ENCODE data around the gene GLB1L.

Gene GLB1L

GRCh38 chr2:219229305-219230058 lies 15.8 kb downstream of the GLB1L start, which contains the start of the genes ANKZF1 and ATG9A:
Gene ANKZF1 (plus strand): TSS chr2:219229806. CDS start chr2:219230258, 452 bp downstream.
Gene ATG9A (minus strand): TSS chr2:219229636. CDS start chr2:219228024, 1,612 bp downstream.
- in situ Hi-C loops (cut with MboI; ENCODE audit: low pct_unique_long_range_greater_than_20kb, low sequenced_read_pairs) = no loop called here
- peak; percentile 99 for DNase-seq

GRCh38 chr2:219228911-219229304 lies 16.3 kb downstream of the GLB1L start:
- in situ Hi-C loops (cut with MboI; ENCODE audit: low pct_unique_long_range_greater_than_20kb, low sequenced_read_pairs) = no loop called here
- no peak for DNase-seq

DNA sequence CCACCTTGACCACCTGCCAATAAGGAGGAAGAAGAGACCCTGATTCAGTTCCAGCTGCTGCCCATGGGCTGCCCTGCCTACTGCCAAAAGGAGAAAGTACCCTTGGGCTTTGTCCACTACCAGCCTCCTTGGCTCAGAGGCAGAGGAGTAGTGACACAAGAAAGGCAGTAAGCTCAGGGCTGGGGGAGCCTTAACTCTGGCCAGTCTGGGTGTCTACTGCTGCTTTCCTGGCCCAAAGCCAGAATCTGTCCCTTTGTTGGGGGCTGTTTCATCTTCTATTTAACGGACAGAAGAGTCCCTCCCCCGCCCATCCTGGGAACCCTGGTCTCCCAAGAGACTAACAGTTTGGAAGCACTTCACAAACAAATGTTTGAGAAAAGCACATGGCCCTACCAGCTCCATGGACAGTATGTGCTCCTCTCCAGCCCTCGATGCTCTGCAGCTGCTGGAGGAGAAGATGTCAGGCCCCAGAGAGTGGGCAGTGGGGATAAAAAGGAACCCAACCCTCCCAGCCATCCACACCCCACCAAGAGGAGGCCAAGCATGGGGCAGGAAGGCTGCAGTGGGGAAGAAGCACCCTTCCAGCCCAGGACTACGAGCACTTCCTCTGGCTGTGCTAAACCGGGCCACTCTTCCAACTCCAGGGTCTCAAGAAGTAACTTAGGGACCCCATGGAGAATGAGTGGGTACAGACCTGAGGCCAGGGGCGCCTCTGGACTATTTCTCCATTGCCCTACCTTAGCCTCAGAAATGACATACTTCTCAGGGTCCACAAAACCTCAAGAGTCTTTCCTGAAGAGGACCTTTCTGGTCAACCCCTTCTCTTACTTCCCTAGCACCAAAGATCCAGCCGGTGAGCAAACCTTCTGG lies 17.0 kb downstream of the GLB1L start:
- in situ Hi-C loops (cut with MboI; ENCODE audit: low pct_unique_long_range_greater_than_20kb, low sequenced_read_pairs) = no loop called here
- DNase-seq = peak; percentile 31

DNA sequence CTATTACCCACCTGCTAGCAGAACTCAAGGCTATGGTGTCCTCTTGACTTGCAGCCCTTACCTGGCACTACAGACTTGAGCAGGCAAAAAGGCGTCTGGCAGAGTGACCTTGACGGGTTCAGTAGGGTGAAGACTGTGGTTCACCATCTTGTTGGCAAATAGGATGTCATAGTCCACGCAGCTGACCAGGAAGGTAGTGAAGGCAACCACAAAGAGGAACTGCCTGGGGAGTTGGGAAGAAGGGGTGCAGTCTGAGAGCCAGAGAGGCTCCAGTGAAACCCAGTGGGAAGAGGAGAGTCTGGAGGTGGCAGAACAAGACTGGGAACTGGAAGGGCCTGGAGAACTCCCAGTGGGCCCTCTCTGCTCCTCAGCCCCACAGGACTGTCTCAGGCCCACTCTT lies 19.9 kb downstream of the GLB1L start:
- peak; percentile 61 for DNase-seq
- in situ Hi-C loops (cut with MboI; ENCODE audit: low pct_unique_long_range_greater_than_20kb, low sequenced_read_pairs) = no loop called here

DNA sequence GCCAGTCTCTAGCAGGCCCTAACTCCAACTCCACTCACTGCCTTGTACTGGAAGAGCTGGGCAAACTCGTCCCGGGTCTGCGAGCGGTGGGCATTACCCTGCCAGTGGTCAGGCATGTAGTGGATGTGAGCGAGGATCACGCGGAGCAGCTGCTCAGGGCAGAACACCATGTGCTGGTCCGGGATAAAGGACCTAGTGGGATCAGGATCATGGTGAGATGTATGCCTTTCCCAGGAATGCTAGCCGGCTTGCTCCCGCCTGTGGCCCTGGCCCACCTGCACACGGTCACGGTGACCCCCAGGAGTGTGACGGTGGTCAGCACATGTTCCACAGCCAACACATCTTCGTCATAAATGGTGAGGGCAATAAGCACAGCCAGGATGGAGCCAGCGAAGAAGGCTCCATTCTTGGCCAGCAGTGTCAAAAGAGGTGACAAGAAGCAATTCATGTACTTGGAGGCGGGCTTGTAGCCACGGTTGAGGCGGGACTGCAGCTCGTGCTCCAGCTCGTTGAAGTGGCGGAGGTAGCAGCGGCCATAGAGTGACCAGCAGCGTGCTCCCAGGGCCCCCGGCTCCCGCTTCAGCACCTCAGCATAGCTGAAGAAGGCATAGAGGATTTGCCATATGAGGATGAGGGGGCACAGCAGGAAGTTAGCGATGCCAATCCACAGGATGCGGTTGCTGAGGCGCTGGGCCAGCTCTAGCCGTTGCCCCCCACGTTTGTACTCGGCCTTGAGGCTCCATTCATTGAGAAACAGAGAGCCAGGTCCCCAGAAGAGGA lies 21.2 kb downstream of the GLB1L start:
- no peak for DNase-seq
- in situ Hi-C loops (cut with MboI; ENCODE audit: low pct_unique_long_range_greater_than_20kb, low sequenced_read_pairs) = no loop called here

GRCh38 chr2:219221957-219222518 lies 23.2 kb downstream of the GLB1L start:
- in situ Hi-C loops (cut with MboI; ENCODE audit: low pct_unique_long_range_greater_than_20kb, low sequenced_read_pairs) = no loop called here
- no peak for DNase-seq

DNA sequence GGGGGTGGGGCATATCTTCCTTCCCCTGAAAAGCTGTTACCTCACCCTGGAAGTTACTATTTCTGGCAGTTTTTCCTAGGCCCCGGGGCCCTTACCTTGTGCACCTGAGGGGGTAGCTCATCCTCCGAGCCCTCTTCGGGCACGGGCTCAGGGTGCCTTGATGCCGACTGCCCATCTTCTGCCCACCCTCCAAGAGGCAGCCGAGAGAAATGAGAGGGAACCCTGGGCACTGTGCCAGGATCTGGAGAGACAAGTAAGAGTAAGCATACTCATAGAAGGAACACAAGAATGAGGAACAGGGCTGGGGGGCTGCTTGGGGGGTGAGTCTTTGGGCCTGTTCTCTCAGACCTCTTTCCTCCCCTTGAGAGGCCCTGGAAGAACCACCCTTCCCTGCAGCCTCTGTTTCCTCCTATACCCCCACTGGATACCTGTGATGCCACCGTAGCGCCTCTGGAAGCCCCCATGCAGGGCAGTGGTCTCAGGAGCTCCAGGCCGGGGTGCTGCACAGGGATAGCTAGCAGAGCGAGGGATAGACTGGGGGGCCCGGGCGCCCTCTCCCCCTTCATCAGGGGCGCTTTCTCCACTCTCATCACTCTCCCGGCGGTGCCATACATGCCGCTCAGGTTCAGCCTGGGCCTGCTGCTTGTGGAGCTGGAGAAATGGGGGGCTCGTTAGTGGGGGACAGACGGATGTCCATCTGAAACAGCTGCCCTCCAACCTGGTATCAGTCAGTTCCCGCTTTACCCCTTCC lies 24.4 kb downstream of the GLB1L start:
- no peak for DNase-seq
- in situ Hi-C loops (cut with MboI; ENCODE audit: low pct_unique_long_range_greater_than_20kb, low sequenced_read_pairs) = no loop called here

DNA sequence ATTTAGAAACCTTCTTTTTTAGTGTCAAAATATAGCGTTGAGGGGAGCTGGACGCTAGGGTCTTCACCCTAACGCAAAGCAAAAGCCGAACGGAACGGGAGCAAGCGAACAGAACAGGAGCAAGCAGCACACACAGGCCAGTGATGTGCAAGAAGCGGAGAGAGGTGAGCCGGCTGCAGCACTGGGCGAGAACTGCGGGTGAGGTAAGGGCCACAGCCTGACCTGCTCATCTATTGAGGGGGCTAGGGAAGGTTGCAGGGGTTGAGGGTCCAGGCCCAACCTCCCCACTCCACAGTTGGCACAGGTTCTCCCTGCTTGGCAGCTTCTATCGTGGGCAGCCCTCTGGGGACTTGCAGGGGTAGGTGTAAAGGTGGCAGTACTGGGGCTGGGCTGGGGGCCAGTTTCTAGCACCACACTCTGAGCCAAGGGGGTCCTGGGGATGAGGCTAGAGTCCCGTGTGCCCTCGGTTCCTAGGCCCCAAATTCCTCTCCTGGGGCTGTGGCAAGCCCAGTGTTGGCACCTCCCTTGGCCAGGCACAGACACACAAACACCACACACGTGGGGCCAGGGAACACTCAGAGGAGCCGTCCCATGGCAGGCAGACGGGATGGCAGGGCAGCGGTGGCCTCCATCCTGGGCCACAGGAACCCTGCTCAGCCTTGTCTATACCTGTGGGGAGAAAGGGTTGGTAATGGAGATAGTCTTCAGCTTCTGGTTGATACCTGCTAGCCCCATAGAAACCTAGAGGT lies 25.3 kb downstream of the GLB1L start:
- in situ Hi-C loops (cut with MboI; ENCODE audit: low pct_unique_long_range_greater_than_20kb, low sequenced_read_pairs) = no loop called here

GRCh38 chr2:219218732-219219701 lies 26.2 kb downstream of the GLB1L start, which contains the start of gene ABCB6:
Gene ABCB6 (minus strand): TSS chr2:219218958. CDS start chr2:219218673, 285 bp downstream.
- no peak for DNase-seq
- in situ Hi-C loops (cut with MboI; ENCODE audit: low pct_unique_long_range_greater_than_20kb, low sequenced_read_pairs) = no loop called here

More for the DNA sequence above, 25.3 kb downstream of the GLB1L start:
- DNase-seq = no peak

- in situ Hi-C loops (cut with MboI; ENCODE audit: low pct_unique_long_range_greater_than_20kb, low sequenced_read_pairs) = no loop called here
- no peak for DNase-seq
These were observed 27.0 kb downstream of the GLB1L start for GRCh38 chr2:219218217-219218731.

GRCh38 chr2:219216535-219216915 lies 28.7 kb downstream of the GLB1L start:
- DNase-seq = no peak
- in situ Hi-C loops (cut with MboI; ENCODE audit: low pct_unique_long_range_greater_than_20kb, low sequenced_read_pairs) = no loop called here

DNA sequence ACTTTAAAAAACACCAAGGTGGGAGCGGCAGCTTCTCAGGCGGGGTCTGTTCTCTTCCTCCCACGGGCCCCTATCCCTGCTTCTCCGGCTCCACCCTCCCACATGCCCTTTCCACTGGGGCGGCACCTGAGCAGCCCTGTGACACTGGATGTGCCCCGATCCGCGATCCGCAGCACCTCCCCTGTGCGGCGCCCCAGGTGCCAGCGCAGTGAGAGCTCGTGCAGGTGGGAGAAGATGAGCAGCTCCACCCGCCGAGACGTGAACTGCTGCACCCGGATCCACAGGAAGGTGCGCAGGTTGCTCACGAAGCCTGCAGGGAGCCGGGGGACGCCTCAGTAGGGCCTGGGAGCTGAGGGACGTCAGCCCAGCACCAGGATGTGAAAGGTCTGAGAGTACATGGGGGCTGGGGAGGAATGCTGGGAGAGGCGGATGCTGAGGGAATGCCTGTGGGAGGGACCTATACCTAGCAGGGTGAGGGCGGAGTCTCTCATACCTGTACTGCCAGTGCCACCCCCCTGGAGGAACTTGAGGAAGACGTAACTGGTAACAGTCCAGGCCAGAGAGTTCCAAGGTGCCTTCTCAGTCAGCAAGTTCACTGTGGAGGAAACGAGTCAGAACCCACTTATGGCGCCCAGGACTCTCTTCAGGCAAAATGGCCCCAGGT lies 29.2 kb downstream of the GLB1L start:
- DNase-seq = no peak
- in situ Hi-C loops (cut with MboI; ENCODE audit: low pct_unique_long_range_greater_than_20kb, low sequenced_read_pairs) = no loop called here

DNA sequence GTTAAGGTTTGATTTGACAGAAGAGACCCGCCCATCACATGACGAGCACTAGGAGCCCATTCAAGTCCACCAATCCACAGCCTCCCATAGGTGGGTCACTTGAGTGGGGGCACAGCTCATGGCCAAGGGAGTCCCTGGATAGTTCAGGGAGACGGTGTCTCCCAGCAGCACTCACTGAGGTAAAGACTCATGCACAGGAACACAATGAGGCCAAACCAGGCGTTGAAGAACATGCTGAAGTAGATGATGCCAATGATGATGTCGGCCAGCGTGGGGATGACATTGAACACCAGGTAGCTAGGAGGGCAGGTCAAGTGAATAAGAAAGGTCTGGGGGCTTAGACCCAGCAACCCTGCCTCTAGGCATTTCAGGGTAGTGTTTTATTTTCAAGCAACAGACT lies 30.5 kb downstream of the GLB1L start:
- in situ Hi-C loops (cut with MboI; ENCODE audit: low pct_unique_long_range_greater_than_20kb, low sequenced_read_pairs) = no loop called here

DNA sequence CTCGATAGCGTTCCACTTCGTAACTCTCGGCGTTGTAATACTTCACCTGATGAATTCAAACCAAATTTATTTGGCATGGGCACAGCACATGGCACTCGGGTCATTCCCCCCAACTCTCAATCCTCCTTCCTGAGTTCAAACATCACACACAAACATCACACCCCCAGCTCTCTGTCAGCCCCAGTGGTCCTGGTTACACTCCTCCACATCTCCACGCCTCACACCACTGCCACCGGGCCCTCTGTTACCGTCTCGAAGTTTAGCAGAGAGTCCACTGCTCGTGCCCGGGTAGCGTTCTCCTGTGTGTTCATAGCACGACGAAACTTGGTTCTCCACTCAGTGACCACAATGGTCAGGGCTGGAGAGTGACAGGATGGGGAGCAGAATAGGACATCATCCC lies 31.1 kb downstream of the GLB1L start:
- no peak for DNase-seq
- in situ Hi-C loops (cut with MboI; ENCODE audit: low pct_unique_long_range_greater_than_20kb, low sequenced_read_pairs) = no loop called here

More for the DNA sequence above, 30.5 kb downstream of the GLB1L start:
- DNase-seq = no peak

GRCh38 chr2:219213486-219214071 lies 31.7 kb downstream of the GLB1L start:
- DNase-seq = no peak
- in situ Hi-C loops (cut with MboI; ENCODE audit: low pct_unique_long_range_greater_than_20kb, low sequenced_read_pairs) = no loop called here

- DNase-seq = no peak
- in situ Hi-C loops (cut with MboI; ENCODE audit: low pct_unique_long_range_greater_than_20kb, low sequenced_read_pairs) = no loop called here
These were observed 32.2 kb downstream of the GLB1L start for GRCh38 chr2:219213026-219213415.

Measured in KBM-7 (cell line).